ENCODE data around the gene FN3KRP. TPM values are rescaled to one million over a fixed set of nuclear protein-coding genes. Genes with fewer than 3 reads are reported as not detected.
A peak's percentile ranks its signal among the peaks of the same experiment; 100 is the strongest.

The FN3KRP gene
- total and polyA plus RNA-seq, 2 of the 13 experiments (the other 11 are each of a cell fraction or from before 2014, with no cell fraction given) = 22.4 to 28.2 TPM

DNA sequence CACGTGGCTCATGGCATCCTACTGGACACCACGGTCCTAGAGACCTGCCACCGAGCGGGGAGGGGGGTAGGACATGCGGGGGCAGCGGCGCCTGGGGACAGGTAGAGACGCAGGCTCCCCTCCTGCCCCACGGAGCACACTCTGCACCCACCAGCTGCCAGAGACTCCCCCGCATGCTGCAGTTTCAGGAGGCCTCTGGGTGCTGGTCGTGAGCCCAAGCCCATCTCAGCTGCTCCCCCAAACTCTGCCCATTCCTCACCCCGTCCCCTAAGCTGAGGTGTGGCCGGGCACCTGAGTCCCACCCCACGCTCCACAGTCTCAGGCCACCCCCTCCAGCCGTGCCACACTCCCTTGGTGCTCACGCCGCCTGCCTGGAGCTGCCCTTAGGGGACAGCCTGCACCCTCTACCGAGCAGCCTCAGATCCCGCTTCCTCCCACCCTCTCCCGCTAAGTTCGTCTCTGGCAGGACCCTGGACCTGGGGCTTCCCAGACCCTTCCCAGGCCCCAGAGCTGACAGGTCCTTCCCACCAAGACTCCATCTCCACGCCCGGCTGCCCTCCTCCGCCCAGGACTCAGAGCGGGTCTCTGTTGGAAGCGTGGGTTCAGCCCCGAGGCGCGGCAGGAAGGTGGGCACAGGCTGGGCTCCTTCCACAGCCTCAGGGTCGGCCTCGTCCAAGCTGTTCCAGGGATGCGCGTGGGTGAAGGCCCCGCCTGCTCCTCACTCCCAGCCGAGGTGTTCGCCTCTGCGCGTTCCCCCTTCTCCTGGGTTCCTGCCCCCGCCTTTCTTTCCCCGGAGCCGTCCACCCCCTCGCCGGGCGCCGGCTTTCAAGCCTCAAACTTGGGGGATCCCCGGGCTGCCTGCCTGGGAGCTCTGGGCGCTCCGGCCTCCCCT is 19.3 kb upstream of the FN3KRP start (continued):
- TF ChIP-seq ZSCAN20 (CRISPR knock-in tag; IDR thresholded peaks at IDR 0.05; ENCODE audit: borderline replicate concordance) = no peak
- no peak for TF ChIP-seq GABPA (IDR thresholded peaks at IDR 0.05; ENCODE audit: low read depth, low read length)
- no peak for TF ChIP-seq GABPA (CRISPR knock-in tag; IDR thresholded peaks at IDR 0.05; ENCODE audit: low read depth)
- no peak for TF ChIP-seq ZNF678 (CRISPR knock-in tag; IDR thresholded peaks at IDR 0.05)
- no peak for TF ChIP-seq RELA (CRISPR knock-in tag; IDR thresholded peaks at IDR 0.05)
- TF ChIP-seq WIZ (CRISPR knock-in tag; IDR thresholded peaks at IDR 0.05) = no peak
- TF ChIP-seq POLR2AphosphoS2 (IDR thresholded peaks at IDR 0.05; ENCODE audit: low read depth, low read length) = no peak
- no peak for TF ChIP-seq ZNF792 (CRISPR knock-in tag; IDR thresholded peaks at IDR 0.05)
- TF ChIP-seq PLRG1 (conservative IDR thresholded peaks at IDR 0.05) = no peak
- TF ChIP-seq, protein P1, sequence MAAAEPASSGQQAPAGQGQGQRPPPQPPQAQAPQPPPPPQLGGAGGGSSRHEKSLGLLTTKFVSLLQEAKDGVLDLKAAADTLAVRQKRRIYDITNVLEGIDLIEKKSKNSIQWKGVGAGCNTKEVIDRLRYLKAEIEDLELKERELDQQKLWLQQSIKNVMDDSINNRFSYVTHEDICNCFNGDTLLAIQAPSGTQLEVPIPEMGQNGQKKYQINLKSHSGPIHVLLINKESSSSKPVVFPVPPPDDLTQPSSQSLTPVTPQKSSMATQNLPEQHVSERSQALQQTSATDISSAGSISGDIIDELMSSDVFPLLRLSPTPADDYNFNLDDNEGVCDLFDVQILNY (CRISPR knock-in tag; conservative IDR thresholded peaks at IDR 0.05) = no peak
- TF ChIP-seq ATF7-NPFF (CRISPR knock-in tag; IDR thresholded peaks at IDR 0.05; ENCODE audit: low read depth) = 0 out of 2 replicates have a peak, but pooled peaks have one; percentile 1
- no peak for TF ChIP-seq LCORL (IDR thresholded peaks at IDR 0.05)
- TF ChIP-seq LCORL (CRISPR knock-in tag; IDR thresholded peaks at IDR 0.05) = no peak
- TF ChIP-seq, protein P2, sequence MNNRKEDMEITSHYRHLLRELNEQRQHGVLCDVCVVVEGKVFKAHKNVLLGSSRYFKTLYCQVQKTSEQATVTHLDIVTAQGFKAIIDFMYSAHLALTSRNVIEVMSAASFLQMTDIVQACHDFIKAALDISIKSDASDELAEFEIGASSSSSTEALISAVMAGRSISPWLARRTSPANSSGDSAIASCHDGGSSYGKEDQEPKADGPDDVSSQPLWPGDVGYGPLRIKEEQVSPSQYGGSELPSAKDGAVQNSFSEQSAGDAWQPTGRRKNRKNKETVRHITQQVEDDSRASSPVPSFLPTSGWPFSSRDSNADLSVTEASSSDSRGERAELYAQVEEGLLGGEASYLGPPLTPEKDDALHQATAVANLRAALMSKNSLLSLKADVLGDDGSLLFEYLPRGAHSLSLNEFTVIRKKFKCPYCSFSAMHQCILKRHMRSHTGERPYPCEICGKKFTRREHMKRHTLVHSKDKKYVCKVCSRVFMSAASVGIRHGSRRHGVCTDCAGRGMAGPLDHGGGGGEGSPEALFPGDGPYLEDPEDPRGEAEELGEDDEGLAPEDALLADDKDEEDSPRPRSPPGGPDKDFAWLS (CRISPR knock-in tag; IDR thresholded peaks at IDR 0.05; ENCODE audit: borderline replicate concordance) = no peak
- peak; percentile 33 for TF ChIP-seq XRCC5 (optimal IDR thresholded peaks at IDR 0.05; ENCODE audit: low read length)
- TF ChIP-seq BRCA1 (CRISPR knock-in tag; IDR thresholded peaks at IDR 0.05) = no peak
- TF ChIP-seq ZNF263 (CRISPR knock-in tag; IDR thresholded peaks at IDR 0.05) = no peak
- TF ChIP-seq RFX1 (IDR thresholded peaks at IDR 0.05) = no peak
- peak; percentile 46; the same call in 1 of the 2 replicates for TF ChIP-seq HNF1B (CRISPR knock-in tag; IDR thresholded peaks at IDR 0.05)
- TF ChIP-seq, protein P3, sequence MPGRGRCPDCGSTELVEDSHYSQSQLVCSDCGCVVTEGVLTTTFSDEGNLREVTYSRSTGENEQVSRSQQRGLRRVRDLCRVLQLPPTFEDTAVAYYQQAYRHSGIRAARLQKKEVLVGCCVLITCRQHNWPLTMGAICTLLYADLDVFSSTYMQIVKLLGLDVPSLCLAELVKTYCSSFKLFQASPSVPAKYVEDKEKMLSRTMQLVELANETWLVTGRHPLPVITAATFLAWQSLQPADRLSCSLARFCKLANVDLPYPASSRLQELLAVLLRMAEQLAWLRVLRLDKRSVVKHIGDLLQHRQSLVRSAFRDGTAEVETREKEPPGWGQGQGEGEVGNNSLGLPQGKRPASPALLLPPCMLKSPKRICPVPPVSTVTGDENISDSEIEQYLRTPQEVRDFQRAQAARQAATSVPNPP (CRISPR knock-in tag; IDR thresholded peaks at IDR 0.05) = no peak
- TF ChIP-seq HOXD1 (CRISPR knock-in tag; IDR thresholded peaks at IDR 0.05) = 0 out of 2 replicates have a peak, but pooled peaks have one; percentile 16
- no peak for TF ChIP-seq KMT2A (CRISPR knock-in tag; IDR thresholded peaks at IDR 0.05)
- no peak for TF ChIP-seq ETS1 (CRISPR knock-in tag; IDR thresholded peaks at IDR 0.05)
- TF ChIP-seq KDM6A (CRISPR knock-in tag; IDR thresholded peaks at IDR 0.05; ENCODE audit: low read depth) = no peak
- TF ChIP-seq SP4 (CRISPR knock-in tag; IDR thresholded peaks at IDR 0.05) = peak; percentile 61; the same call in 1 of the 2 replicates
- TF ChIP-seq ZNF441 (CRISPR knock-in tag; IDR thresholded peaks at IDR 0.05; ENCODE audit: borderline replicate concordance) = no peak
- no peak for TF ChIP-seq SPEN (CRISPR knock-in tag; IDR thresholded peaks at IDR 0.05; ENCODE audit: low read depth)
